GM08714 (cell line): ENCODE measurements around the gene TTC33.

Experiments used
- H3K4me3 ChIP-seq: fragments of 200-500 bp; sonication (Bioruptor generic); 2 replicates; pipeline ENCODE4 v1.5.1; 2014; ENCODE audit warnings: mild to moderate bottlenecking, low read length, inconsistent platforms
- ZNF274 ChIP-seq: IDR thresholded peaks from 2 replicates; pipeline ENCODE4 v1.6.1; 2012; ENCODE audit warnings: mild to moderate bottlenecking, low read depth, low read length

The TTC33 gene

DNA sequence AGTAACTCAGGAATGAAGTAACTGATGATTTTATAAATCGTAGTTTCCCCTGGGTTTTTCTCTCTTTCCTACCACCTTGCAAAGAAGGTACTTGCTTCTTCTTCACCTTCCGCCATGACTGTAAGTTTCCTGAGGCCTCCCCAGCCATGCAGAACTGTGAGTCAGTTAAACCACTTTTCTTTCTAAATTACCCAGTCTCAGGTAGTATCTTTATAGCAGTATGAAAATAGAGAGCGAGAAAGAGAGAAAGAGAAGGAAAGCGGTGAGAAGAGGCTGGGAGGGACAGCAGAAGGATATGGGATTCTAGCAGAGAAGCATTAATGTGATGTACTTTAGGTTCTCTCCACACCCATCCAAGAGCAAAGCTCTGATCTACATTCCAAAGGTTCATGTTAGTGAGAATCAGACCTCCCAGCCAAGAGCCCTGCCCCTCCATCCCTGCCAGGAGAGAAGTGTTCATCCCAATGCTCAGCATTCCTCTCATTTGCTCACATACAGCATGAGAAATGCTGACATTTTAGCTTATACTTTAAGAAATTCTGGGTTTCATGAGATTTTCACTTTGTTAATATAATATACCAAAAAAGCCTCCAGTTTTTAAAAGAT lies 261.0 kb downstream of the TTC33 start:
- H3K4me3 ChIP-seq: no peak overlapping the region
- TF ChIP-seq ZNF274: no peak

DNA sequence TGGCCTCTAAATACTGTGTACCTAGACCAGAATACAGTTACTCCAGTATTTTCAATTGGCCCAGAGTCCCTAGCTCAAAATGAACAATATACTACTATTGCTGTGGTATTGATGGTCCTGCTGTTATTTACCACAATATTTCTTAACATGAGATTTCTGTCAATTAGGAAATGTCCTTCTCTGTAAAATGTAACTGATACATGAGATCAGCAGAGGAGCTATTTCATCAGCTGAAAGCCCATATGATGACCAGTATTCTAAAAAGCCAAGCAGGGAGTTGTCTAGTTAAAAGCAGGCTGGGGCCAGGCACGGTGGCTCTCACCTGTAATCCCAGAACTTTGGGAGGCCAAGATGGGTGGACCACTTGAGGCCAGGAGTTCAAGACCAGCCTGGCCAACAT lies 263.7 kb downstream of the TTC33 start:
- TF ChIP-seq ZNF274: no peak
- H3K4me3 ChIP-seq: no peak overlapping the region

DNA sequence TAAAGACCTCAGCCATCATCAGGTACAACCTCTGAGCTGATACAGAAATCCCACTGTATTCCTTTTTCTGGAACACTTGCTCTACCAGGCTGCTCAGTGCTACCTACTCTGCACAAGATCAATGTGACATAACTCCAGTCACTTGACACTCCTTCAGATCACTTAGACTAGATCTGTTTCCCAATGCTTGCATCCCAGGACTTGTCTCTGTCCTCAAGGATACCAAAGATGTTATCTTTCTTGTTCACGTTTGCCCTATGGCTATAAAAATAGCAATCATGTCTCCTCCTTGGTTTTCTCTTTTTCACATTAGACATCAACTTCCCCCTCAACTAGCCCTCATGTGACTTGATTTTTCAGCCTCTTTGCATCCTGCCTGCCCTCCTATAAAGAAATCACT lies 264.1 kb downstream of the TTC33 start:
- H3K4me3 ChIP-seq: no peak overlapping the region

DNA sequence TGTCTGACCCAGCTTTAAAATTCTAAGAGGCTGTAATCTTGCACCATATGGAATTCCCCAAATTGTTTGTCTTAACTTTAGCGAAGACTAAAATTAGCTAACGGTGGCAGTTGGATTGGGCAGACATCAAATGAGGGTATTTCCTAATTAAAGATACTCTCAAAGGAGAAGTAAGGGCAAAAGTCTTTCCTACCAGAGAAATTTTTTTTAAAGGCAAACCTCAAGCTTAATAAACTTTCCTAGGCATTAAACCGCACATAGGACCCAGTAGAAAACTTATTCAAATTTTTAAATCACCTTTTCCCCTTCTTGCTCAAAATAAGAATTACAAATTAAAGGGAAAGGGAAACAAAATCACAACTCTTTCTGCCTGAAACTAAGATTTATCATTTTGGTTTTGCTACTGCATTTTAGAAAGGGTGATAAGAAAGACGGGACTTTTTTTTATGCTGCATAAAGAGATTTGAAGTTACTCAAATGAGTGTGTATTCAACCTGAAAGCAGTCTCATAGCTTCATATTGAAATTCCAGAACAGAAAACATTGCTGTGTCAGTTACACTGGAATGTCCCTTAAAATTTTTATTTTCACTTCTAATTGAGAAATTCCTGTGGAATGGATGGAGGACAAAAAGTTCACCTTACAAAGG lies 265.2 kb downstream of the TTC33 start:
- no peak overlapping the region for H3K4me3 ChIP-seq
- TF ChIP-seq ZNF274: no peak

More for the DNA sequence above, 264.1 kb downstream of the TTC33 start:
- TF ChIP-seq ZNF274: no peak

DNA sequence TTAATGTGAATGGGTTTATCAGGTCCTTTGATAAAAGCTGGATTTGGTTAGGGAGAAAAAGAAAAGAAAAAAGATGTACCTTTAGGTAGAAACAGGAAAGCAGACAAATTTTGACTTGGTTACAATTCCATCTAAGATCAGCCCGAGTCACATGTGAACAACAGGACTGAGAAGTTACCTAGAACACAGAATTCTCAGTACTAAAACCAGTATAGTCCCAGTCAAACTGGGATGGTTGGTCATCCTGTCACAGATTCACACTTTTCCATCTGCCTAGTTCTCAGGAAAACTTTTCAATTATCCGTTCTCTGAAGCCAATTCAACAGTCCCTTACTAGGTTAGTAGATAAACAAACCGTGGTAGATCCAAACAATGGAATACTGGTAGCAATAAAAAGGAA lies 266.3 kb downstream of the TTC33 start:
- TF ChIP-seq ZNF274: no peak

DNA sequence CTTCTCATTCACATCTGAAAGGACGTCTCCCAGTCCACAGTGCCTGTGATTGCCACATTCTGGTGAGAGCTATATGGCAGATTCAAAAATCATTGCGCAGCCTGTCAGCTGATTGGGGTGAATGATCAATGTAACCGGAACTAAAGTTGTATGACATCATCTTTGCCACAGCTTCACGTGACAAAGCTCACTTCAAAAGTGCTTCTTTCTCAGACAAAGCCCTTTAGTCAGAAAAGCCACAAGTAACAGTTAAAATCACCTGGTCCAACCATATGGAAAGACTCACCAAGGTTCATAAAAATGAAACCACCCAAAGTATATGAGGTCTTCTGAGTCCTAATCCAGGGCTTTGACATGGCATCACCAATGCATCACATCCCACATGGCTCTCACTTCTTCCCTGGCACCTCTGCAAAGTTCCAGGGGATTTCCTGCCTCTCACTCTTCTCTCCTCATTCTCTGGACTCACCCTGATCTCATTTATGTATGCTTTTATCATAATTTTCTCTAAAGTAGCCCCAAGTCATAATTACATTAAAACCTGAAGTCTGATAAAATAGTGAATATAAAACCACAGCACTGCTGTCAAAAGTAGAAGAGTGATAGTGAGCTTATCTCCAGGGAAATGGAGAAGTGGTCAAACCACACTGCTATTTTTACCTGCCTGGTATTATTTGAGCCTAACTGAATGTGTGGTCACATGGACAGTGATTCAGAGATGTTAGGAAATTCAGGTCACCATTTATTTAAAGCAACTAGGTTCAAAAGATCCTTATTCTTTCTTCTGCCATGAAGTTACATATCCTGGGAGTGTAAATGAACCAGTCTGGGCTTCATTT lies 269.1 kb downstream of the TTC33 start:
- TF ChIP-seq ZNF274: no peak
- no peak overlapping the region for H3K4me3 ChIP-seq

More for the DNA sequence above, 266.3 kb downstream of the TTC33 start:
- no peak overlapping the region for H3K4me3 ChIP-seq

DNA sequence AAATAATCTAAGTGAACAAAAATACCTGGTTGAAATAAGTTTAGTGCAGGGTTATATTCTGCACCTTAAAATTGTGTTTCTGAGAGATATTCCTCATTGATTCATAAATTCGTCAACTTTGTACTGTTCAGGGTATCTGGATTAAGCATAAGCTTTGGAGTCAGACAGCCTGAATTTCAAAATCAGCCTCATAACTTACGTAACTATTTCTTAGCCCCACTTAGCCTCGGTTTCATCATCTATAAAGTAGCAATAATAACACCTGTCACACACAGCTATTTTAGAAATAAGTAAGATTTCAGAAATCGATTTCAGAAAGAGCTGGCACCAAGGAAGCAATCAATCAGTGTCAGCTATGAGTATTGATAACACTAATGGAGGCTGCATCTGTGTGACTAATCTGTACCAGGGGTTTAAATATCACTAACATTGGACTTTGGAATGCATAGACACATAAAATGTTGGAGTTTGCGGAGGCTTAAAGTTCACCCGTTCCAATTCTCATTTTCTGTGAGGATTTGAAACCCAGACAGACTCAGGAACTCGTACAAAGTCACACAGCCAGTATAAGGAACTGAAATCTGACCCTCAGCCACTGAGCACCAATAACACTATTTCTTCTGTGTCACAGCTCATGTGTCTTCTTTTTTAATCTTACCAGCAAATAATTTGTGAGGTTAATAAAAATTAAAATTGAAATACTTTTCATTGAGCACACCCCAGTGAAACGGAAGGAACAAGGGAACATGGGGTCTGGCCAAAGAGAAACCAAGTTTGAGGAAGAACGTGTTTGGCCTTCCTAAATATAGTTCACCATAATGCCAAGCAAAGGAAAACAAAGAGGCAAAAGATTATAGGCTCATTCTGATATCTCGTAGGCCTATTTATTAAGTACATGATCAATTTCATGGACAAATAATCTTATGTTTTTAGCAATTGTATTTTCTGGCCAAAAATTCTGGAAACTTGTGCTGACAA lies 270.5 kb downstream of the TTC33 start:
- no peak for TF ChIP-seq ZNF274
- no peak overlapping the region for H3K4me3 ChIP-seq

DNA sequence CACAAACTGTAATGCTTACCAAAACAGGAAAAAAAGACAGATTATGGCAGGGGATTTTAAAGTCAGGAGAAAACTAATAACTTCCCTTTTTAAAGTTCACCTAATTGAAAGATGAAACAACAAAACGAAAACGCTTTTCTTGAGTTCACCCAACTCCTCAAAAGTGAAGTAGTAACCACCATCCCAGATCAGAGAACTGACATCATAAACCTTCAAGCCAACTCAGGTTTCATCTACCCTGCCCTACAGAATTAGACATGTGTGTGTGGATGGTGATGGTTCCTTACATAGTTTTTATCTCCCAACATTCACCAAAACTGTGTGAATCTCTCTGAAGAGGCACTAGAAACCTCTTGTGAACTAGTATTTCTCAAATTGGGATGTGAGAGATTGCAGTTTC lies 271.3 kb downstream of the TTC33 start:
- no peak overlapping the region for H3K4me3 ChIP-seq
- TF ChIP-seq ZNF274: no peak

DNA sequence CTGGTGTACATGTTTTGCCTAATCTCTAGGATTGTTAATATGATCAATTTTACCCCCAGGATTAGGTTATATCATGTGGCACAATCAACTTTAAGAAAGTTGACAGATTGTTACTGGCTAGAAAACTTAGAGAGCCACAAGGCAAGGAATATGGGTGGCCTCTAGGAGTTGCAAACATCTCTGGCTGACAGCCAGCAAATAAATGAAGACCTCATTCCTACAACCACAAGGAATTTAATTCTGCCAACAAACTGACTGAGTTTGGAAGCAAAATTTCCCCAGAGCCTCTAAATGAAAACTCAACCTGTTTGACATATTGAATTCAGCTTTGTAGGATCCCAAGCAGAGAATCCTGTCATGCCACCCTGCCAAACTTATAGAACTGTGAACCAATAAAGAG lies 272.4 kb downstream of the TTC33 start:
- H3K4me3 ChIP-seq: no peak overlapping the region
- no peak for TF ChIP-seq ZNF274

DNA sequence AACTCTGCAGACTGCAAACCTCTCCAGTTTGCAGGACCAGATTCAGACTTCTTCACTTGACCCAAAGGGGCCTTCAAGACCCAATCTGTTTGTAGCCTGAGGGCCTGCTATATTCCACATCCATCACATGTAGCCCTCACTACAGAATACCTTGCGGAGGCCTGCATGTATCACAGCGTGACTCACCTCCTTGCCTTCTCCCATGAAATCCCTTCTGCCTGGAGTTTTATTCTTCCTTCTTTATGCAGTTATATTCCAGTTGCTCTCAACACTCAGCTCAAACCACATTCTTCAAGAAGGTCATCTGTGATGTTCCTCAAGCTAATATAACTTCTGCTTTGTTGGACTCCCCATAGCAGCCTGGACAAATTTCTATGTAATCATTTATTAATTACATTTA lies 274.5 kb downstream of the TTC33 start:
- H3K4me3 ChIP-seq: no peak overlapping the region
- TF ChIP-seq ZNF274: no peak

DNA sequence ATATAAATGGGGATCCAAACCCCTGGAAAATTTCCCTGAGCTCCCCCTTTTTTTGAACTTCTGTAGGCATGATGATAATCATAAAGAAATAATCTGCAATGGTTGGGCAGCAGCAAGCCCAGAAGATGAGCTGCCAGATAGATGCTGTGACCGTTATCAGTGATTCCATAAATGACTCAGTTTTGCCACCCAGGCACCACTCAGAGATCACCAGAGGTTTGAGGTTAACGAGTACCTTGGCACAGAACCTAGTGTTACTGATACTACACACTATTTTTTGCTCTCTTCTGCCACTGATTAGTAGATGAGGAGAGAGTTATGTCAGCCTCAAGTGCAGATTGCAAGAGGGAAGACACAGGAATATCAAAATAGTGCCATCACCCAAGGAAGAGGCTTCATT lies 275.4 kb downstream of the TTC33 start:
- TF ChIP-seq ZNF274: no peak
- H3K4me3 ChIP-seq: no peak overlapping the region

DNA sequence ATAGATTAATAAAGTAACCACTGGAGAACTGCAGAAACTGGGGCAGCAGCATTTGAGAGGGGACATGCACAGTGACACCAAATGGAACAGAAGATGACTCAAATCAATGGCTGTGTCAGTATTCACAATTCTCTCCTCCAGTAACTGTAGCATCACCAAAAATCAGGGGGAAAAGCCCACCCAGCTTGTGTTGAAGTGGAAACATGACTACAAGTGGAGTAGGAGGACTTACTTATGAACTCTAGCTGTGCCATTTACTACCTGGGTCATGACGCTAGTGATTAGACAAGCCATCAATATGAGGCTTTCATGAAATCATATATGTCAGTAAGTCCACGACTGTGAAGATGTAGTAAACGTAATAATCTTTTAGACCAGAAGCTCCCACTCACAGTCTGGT lies 275.8 kb downstream of the TTC33 start:
- TF ChIP-seq ZNF274: no peak
- no peak overlapping the region for H3K4me3 ChIP-seq

DNA sequence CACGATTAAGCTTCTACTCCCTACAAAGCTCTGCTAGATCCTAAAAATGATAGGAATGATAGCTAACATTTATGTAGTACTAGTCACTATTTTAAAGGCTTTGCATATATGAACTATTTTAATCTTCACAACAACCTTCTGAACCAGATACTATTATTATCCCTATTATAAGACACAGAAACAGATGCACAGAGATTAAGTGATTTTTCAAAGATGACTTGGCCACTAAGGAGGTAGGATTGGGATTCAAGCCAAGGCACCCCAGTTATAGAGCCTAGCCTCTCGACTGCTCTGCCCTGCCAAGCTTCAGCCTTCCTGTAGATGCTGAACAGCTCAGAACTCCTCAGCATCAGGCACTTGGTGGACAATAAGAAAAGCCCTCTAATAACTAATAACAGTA lies 277.0 kb downstream of the TTC33 start:
- TF ChIP-seq ZNF274: no peak
- no peak overlapping the region for H3K4me3 ChIP-seq
